ENCODE results near the gene ZNG1A.
"Not testable (repeated sequence)": the region's sequence is repeated elsewhere in the genome, so short reads cannot be mapped to it uniquely, and the experiment has no call there.

- not testable (repeated sequence) for TF ChIP-seq CTCF (conservative IDR thresholded peaks at IDR 0.05); EZH2 (IDR thresholded peaks at IDR 0.05; ENCODE audit: low read depth)
These were observed 573 bp downstream of the ZNG1A start for GRCh38 chr9:178140-178825.

Measured in PC-9 (cell line).